Tibial nerve (tissue), 4 donors: ENCODE measurements around the gene TCF12.

Source experiments
- CTCF ChIP-seq, 5 experiments: fragments of 200-600 bp in 3 of 5; fragments of 450-650 bp in 2 of 5; sonication (generic) in 3 of 5; IDR thresholded peaks; one replicate each; pipeline ENCODE4 v1.5.1; 2016 to 2019; ENCODE audit warnings: antibody characterized with exemption in 5 of 5, mild to moderate bottlenecking in 3 of 5, moderate library complexity in 2 of 5
- EP300 ChIP-seq, 2 donors: sonication (generic); formaldehyde crosslinking; IDR thresholded peaks; one replicate each; pipeline ENCODE4 v1.6.1; 2017; ENCODE audit warnings: antibody characterized with exemption in 2 of 2, mild to moderate bottlenecking in 1 of 2
- POLR2A ChIP-seq, 2 donors: fragments of 450-650 bp; IDR thresholded peaks; one replicate each; pipeline ENCODE4 v1.6.1; 2017; ENCODE audit warnings: antibody characterized with exemption in 2 of 2, mild to moderate bottlenecking in 2 of 2, moderate library complexity in 2 of 2

DNA sequence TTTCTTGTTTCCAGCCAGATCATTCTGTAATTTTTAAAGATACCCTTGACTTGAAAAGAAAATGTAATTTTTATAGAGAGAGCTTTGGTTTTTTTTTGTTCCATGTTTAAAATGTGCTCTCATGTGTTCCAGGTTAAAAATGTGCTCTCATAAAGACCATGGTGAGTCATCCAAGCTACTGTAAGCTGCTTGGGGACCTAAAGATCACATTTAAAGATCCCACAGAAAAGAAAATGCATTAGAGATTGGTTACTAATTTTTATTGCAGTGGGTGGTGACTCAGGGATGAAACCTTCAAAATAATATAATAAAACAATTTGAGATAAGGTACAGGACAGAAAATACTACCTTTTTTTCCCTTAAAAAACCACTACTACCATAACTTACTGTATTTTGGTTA is 11.0 kb downstream of the TCF12 start:
- no peak for TF ChIP-seq POLR2A (IDR thresholded peaks at IDR 0.05)
- TF ChIP-seq CTCF (IDR thresholded peaks at IDR 0.05) = no peak
- no peak for TF ChIP-seq EP300 (IDR thresholded peaks at IDR 0.05)
